Activated CD8-positive, alpha-beta memory T cell treated with anti-CD3 and anti-CD28 coated beads, Interleukin-2, amount 50 U/mL, for 24 hours (primary cell): Measurements from ENCODE around the gene DYNAP.

Experiments
- DNase-seq: peaks from one replicate; pipeline ENCODE4 v3.0.0-alpha.2; 2020; ENCODE audit errors: extremely low read depth

DYNAP gene

GRCh38 chr18:54636217-54636616, 45.2 kb downstream of the DYNAP start:
- no peak for DNase-seq

- DNase-seq, result no peak
Measured at GRCh38 chr18:54641734-54642133, 50.7 kb downstream of the DYNAP start.

- no peak for DNase-seq
Measured at GRCh38 chr18:54647176-54647575, 56.1 kb downstream of the DYNAP start.
